ENCODE measurements around the gene KRT84.

Gene KRT84

DNA sequence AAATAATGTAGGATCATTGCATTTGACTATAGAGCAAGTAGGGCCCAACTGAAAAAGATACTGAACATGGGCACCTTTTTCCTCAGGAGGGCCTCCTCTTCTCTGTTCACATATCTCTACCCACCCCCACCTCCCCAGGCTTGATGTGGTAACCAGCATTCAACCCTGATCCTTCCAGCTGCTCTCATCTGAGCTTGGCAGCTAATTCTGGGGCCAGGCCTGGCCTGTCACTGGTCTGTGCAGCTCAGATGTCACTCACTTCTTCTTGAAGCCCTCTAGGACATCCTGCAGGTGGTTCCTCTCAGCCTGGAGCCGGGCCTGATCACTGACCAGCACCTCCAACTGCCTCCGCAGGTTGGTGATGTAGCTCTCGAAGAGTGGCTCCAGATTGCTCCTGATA lies 2.1 kb downstream of the KRT84 start:
- DNase-seq: no peak

DNA sequence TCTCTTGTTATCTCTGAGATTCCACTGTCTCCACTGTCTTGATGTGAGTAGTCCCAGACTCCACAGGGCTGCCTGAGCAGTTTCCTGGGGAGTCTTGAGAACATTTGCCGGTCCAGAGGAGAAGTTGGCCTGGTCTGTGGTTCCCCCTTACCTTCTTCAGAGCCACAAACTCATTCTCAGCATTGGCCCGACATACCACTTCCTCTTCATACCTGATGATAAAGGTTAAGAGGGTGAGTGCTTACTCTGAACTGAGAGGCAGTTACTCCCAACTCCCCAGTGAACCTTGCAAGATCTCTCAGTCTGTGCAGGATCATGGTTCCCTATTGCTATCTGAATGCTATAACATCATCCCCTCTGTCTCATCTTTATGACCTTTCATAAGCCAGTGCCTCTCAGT lies 2.6 kb downstream of the KRT84 start:
- DNase-seq: no peak

DNA sequence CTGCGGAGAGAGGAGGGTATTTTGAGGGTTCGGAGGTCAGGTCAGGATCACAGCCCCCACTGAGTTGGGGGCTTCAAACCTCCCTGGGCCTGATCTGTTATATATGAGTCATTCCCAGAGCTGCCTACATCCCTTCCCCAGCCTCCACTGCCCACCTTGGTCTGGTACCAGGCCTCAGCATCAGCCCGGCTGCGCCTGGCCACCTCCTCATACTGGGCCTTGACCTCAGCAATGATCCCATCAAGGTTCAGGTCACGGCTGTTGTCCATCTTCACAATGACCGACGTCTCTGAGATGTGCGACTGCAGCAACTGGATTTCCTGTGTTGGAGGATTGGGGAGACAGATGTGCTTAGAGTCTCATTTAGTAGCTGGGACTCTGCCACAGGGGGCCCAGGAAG lies 4.2 kb downstream of the KRT84 start:
- DNase-seq: no peak

DNA sequence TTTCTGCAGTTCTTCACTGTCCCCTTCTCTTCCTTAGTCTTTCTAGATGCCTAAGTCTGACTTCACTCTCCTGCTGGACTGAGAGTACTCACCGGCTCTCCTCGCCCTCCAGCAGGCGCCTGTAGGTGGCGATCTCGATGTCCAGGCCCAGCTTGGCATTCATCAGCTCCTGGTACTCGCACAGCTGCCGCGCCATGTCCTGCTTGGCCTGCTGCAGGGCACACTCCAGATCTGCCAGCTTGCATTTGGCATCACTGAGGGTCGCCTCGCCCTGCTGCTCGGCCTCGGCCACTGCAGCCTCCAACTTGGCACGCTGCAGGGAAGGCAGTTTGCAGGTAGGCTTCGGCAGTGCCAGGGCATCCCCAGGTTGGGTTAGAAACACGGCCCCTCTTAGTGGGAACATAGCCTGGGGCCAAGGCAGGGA lies 5.2 kb downstream of the KRT84 start:
- no peak for DNase-seq

DNA sequence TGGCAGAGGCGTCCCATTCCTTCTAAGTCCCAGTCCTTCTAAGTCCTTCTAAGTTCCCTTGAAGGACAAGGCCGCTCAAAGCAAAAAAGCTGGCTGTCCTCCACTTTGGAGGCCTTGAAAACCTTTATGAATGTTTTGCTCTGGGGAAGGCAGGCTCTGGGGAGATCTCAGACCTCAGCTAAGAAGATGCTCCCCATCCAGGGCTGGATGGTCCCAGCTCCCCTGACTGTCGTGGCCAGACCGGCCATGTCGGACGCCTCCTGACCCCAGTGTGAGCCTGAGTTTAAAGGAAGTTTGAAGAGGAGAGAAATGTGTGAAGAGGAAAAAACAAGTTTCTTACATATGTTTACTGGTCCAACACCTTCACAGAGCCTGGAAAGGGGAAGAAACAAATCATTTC lies 5.9 kb downstream of the KRT84 start:
- no peak for DNase-seq

DNA sequence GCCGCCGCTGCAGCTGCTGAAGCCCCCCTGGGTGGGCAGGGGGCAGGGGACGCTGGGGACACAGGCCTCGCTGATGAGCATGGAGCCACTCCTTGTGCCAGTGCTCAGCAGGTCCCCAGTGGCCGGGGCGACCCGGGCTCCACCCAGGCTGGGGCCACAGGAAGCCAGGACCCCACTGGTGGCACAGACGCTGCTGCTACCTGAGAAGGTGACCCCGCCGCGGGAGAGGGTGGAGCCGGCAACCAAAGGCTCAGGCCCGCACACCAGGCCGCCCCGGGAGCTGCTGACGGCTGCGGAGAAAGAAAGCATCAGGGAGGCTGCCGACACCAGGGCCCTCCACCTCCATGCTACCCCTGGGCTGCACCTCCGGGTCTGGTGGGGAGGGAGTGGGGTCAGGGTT lies 7.4 kb downstream of the KRT84 start:
- DNase-seq: no peak

DNA sequence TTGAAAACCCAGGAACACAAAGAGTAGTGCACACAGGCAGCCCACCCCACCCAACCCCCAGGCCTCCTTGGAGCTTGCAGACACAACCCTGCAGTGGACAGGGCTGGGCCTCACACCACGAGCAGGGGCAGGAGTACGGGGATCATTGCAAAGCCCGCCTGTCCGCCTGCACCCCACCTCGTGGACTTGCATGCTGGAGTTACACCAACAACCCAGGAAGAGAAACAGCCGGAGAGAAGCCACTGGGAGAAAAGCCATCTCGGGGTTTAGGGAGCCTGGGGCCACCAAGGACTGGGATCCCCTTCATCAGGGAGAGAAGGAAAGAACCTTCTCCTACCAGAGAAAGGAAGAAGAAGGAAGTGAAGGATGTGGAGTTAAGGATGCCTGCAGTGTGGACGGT lies 8.2 kb downstream of the KRT84 start:
- no peak for DNase-seq

DNA sequence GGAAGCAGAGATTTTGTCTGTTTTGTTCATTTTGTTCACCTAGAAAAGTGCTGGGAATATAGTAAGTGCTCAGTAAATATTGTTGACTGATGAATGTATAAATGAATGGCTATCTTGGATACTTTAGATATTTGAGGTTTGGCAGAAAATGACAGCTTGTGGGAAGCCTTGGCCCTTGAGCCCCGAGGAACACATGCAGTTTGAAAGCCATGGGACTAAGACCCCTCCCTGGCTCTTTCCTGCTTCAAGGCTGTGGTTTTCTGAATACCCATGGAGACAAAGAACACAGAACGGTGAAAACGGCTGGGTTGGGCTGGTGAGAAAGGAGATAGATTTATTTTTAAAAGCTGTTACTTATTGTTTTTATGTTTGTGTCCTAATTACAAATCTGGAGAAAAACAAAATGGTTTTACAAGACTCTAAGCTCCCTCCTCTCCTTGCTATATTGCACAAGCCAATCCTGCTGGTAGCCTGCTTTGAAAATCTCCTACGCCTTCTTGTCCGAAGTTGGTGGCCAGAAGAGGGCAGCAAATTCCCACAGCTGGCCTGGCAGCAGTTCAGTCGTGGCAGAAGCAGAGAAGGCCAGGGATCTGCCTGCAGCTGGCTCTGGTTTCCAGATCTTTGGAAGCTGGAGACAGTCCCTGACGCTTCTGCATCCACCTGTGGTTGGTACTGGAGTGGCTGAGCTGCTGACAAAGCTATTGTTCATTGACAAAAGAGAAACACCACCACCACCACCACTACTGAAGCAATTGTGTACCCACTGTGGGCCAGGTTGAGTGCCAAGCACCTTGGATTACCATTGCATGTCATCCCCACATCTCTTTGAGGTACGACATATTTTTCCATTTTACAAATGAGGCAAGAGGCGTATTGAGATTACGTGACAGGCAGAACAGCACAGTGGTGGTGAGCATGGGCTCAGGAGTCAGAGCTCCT lies 13.0 kb downstream of the KRT84 start:
- peak; percentile 51 for DNase-seq

DNA sequence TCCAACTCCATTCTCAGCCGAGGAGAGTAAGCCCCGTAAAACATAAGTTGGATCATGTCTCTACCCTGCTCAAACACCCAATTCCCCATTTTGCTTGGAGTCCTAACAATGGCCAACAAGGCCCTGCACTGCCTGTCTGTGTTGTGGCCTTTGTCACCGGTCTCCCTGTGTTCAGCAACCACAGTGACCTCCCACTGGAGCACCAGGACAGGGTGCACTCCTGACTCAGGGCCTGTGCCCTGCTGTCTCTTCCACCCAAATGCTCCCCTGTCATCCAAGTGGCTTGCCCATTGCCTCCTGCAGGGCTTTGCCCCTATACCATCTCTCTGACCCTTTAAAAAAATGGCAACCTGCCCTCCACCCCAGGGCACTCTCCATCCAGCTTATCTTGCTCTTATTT lies 13.7 kb downstream of the KRT84 start:
- no peak for DNase-seq

DNA sequence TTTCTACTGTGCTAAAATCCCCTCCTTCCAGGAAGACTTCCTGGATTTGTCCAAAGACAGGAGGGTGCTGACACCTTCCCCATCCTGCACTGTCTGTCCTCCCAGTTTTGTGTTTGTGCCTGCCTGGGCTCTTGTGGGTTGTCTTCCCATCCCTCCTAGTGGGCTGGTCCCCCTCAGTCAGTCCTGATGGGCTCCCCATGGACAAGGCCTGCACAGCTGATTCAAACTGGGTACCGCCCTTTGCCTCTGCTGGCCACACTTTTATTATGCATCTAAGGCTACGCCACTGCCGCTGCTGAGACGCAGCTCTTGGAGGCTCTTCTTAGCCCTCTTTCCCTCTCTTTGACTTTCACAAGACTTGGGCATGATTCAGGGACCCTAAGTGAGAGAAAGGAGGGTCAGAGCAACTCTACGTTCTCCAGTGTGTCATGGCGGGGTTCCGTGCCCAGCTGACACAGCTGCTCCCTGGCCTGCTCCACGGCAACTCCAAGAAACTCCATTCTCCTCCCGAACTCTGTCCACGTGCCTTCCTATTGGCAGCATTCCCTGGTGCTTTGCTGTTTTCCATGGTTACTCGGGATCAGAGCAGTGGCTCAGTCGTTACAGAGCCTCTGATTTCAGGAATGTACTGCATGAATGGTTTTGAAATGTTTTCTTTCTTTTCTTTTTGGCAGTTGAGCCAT lies 14.4 kb downstream of the KRT84 start:
- no peak for DNase-seq

DNA sequence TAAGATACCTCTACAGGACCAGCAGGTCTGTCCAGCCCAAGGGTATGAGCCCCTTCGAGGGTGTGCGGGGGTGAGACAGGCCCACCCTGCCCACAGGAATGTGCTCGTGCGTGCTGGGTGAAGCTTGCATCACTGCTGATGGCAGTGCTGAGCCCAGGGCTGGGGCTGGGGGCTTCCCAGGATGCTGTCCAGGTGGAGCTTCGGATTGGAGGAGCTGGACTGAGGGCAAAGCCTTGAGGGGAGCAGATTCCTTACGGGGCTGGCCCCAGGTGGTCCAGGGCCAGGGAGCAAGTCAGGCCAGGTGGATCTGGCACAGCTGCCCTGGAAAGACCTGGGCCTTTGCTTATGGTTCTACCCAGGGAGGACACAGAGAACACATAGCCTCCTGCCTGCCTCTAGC lies 15.6 kb downstream of the KRT84 start:
- no peak for DNase-seq

DNA sequence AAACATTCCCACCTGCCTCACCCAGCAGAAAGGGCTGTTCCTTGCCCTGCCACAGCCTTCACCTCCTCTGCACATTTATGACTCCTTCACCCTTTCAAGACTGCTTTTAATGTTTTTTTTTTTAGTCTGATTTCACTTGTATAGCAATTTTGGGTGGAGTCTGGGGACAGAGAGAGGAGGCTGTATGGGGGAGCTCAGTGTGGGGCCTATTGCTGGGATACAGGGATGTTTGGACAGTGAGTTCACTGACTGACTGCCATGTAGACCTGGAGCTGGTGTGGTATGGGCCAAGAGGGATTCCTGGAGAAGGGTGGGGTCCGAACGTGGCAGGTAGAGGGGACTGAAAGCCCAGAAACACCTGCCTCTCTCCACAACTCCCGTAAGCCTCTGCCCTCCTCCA lies 16.2 kb downstream of the KRT84 start:
- no peak for DNase-seq

DNA sequence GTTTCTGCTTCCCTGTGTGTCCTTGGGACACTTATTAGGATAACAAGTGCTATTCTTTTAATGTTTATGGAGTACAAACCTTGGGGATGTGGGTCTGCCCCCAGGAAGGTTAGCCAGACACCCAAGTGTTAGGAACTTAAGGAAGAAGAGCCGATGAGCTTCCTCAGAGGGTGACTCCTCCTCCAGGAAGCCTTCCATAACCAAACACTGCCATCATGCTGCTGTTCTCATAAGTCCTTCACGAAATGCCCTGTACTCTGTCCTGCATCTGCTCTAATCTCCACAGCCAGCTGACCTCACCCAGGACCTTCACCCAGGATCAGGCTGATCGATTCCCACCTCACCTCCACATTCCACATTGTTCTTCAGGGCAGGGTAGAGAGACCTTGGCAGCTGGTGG lies 16.9 kb downstream of the KRT84 start:
- DNase-seq: no peak

DNA sequence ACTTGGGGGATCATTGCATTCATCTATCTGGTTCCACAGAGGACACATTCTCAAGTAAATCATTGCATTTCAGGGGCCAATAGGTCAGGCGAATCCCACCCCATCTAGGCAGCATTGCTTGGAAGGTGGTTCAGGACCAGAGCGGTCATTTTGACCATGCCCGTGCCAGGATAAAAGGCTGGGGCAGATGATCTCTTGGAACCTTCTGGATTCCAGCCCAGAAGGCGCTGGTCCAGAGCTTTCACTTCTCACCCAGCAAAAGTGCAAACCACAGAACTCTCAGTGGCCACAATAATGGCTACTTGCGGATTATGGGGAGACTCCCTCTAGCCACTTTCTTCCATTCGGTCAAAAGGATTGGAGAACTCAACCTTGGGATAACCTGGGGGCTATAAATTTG lies 17.6 kb downstream of the KRT84 start:
- DNase-seq: no peak

DNA sequence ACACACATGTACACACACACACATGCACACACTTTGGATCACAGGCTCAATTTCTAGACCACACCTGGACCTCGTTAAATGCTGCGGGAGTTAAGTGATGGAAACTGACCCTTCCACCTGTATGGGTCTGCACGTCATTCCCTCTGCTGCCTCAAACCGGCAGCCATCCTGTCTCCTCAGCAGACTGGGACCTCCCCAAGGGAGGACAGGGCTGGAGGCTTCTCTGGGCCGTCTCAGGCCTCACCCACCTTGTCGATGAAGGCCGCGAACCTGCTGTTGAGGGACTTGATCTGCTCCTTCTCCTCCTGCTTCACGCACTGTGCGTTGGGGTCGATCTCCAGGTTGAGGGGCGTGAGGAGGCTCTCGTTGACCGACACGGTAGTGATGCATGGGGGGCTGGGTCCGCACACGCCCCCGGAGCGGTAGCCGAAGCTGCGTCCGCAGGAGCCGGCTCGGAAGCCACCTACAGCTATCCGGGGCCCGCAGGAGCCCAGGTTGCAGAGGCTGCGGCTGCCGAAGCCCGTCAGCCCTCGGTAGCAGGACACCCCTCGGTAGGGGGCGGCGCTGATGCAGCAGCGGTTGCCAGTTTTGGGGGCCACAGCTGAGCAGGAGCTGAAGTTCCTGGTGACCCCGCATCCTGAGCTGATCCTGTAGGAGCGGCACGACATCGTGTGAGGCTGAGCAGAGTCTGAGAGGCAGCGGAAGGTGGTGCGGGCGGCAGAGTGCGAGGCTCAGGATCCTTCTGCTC lies 18.5 kb downstream of the KRT84 start, which contains the start of gene KRT85:
KRT85 (minus strand) TSS at position 744 of the 748 bp plus-strand sequence; CDS start at position 668, 76 bp downstream.
- DNase-seq: no peak

DNA sequence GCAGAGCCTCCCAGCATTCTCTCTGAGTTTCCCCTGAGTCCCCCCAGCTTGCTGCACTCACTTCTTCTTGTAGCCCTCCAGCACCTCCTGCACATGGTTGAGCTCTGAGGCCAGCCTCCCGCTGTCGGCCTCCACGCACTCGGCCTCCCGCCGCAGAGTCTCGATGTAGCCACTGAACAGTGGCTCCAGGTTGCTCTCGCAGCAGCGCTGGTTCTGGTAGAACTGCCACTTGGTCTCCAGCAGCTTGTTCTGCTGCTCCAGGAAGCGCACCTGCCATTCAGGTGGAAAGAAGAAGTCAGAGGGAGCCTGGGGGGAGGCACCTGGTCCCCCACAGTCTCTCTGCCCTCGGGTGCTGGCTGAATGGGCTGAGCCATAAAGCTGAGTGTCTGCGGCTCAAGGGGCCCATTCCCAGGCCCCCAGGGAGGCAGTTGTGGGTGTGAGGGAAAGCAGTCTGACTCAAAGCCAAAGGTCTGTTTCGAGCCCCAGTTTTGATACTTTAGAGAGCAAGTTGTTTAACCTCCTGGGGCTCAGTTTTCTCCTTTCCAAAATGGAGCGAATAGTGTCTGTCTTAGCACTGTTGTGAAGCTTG lies 20.5 kb downstream of the KRT84 start:
- no peak for DNase-seq

DNA sequence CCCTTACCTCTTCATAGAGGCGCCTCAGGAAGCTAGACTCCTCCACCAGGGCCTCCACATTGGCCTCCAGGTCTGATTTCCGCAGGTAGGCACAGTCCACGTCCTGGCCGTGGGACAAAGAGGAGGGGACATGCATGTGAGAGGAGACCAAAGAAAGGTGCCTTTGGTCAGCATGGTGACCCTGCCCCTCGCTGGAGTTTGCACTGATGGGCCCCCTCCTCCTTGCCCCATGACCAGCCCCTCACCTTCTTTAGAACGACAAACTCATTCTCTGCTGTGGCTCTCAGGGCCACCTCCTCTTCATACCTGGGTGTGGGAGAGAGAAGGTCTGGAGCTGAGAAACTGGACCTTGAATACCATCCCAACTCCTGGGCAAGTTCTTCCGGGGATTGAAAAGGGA lies 21.4 kb downstream of the KRT84 start:
- DNase-seq: no peak

DNA sequence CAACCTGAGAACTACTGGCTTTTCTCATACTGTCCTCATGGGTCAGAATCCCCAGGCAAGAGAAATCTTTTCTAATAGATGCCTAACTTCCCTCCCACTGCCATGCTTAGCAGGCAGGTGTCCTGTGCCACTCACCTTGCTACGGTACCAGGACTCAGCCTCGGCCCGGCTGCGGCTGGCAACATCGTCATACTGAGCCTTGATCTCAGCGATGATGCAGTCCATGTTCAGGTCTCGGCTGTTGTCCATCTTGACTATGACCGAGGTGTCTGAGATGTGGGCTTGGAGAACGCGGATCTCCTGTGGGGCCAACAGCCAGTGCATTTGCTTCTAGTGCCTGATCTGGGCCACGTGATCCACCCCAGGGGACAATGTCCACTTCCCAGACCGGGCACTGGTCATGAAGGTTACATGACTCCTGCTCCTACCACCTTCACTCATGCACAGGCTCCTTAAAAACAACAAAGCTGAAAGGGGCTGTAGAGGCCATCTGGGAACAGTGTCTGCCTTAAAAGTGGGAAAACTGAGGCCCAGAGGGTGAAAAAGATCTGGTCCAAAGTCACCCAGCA lies 22.3 kb downstream of the KRT84 start:
- no peak for DNase-seq

DNA sequence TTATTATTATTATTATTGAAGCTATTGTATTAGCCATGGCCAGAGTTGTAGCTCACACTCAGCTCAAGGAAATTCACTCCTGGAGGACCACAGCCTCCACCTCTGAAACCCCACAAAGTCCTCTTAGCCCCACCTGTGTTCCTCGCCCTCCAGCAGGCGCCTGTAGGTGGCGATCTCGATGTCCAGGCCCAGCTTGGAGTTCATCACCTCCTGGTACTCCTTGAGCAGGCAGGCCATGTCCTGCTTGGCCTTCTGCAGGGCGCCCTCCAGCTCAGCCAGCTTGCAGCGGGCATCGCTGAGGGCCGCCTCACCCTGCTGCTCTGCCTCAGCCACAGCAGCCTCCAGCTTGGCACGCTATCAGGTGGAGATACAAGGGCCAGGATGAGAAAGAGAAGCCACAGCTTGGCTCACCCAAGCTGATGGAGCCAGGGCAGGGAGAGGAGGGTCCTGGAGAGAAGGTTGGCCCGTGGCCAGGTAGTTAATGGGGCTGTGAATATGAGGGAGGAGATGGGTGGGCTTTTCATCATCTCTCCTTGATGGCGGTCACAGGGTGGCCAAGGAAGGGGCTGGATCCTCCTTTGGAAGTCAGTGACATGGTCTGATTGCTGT lies 23.2 kb downstream of the KRT84 start:
- DNase-seq: no peak

DNA sequence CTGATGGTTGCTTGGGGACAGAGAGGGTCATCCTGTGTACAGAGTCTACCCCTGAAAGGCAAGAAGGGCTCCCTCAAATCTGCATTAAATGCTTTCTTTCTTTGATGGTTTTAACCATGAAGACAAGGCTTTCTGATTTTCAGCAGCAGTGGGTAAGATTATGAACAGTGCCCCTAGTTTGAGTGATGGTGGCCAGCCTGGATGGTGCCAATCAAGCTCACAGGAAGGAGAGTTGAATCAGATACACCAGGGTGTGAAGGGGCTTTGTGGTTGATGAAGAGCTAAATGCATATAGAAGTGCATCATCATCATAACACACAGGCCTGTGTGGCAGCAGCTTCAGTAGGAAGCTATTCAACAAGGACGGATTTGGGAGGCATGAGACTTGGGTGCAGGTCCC lies 23.9 kb downstream of the KRT84 start:
- no peak for DNase-seq

DNA sequence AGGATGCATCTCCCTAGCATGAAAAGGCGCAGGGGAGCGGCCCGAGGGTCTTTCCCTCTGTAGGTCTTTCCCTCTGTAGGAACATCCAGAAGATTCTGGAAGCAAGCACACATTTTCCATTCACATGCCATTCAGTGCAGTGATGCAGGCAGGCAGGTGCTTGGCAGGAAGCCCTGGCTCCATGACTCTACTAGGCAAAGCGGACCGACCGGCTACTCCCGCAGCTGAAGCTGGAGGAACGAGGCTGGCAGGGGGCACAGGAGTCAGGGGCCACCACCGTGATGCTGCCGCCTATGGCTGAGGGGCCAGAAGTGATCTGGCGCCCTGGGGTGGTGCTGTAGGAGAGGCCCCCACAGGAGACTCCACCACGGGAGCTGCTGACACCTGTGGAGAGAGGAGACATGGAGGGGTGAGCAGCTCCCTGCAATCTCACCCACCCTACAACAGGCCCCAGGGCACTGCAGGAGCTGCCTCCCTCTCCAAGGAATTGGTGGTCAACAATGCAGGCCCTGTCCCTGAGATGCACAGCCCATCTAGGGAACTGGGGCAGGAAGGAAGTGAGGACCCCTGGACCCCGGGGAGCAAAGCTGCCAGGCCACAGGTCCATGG lies 24.7 kb downstream of the KRT84 start:
- DNase-seq: no peak

DNA sequence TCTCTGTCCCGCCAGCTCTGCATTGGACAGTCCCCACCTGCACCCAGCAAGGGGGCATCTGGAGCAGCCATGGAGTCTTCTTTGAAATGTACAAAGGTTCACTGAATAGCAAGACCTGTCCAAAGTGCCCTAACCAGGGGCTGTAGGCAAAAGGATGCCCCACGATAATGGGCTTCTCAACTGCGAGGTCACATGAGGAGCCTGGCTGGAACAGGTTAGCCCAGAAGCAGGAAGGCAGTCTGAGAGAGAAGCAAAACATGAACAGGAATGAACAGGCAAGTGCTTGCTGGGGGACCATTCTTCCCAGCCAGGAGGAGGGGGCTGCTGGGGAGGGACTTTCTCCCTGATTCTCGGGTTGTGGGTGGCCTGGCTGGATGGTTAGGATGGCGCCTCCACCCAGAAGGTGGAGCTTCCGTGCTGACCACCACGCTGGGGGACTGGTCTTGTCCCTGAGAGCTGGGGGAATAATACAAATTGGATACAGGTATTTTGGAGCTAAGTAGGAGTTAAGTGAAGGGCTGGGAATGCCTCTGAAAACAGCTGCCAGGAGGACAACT lies 25.3 kb downstream of the KRT84 start:
- no peak for DNase-seq
